OCI-LY3 (cell line): ENCODE data around the gene TMEM234.

Source experiments
- CTCF ChIP-seq: fragments of 200-600, 300-600 bp; sonication (generic); IDR thresholded peaks from 2 replicates; pipeline ENCODE4 v1.5.1; 2014; ENCODE audit warnings: antibody characterized with exemption, low read length, low read depth
- EZH2phosphoT487 ChIP-seq: fragments of 200-600 bp; shearing (Covaris generic); IDR thresholded peaks from 2 replicates; pipeline ENCODE4 v1.6.1; 2018; ENCODE audit warnings: antibody characterized with exemption, mixed run types, low read depth

GRCh38 chr1:32242341-32242851 is 20.2 kb upstream of the TMEM234 start:
- TF ChIP-seq EZH2phosphoT487 = no peak
- TF ChIP-seq CTCF = no peak
